SKM-1 (cell line): ENCODE measurements around the gene ACTL10.
"Not testable (repeated sequence)": the region's sequence is repeated elsewhere in the genome, so short reads cannot be mapped to it uniquely, and the experiment has no call there.

Experiments
- DNase-seq: peaks from one replicate; lab custom pipeline; 2025; ENCODE audit not compliant: unreplicated experiment; lab: John Stamatoyannopoulos, UW

ACTL10 gene

GRCh38 chr20:33666293-33667244, at the start of gene ACTL10:
ACTL10 (plus strand) TSS chr20:33666943; CDS start chr20:33667498, 555 bp downstream.
- DNase-seq, result peak; percentile 93

- no peak for DNase-seq
These were observed 44.9 kb upstream of the ACTL10 start for GRCh38 chr20:33621717-33622400.

GRCh38 chr20:33622705-33623365, 43.9 kb upstream of the ACTL10 start:
- no peak for DNase-seq

- DNase-seq, result no peak
These were observed 42.3 kb upstream of the ACTL10 start for GRCh38 chr20:33624399-33624798.

GRCh38 chr20:33626190-33626589, 40.6 kb upstream of the ACTL10 start:
- DNase-seq, result no peak

GRCh38 chr20:33627577-33628216, 39.0 kb upstream of the ACTL10 start:
- DNase-seq, result no peak

GRCh38 chr20:33629533-33629932, 37.2 kb upstream of the ACTL10 start:
- no peak for DNase-seq

- DNase-seq, result no peak
These were observed 36.8 kb upstream of the ACTL10 start for GRCh38 chr20:33629979-33630378.

GRCh38 chr20:33630507-33630906, 36.2 kb upstream of the ACTL10 start:
- no peak for DNase-seq

GRCh38 chr20:33631910-33632309, 34.8 kb upstream of the ACTL10 start:
- not testable (repeated sequence) for DNase-seq

GRCh38 chr20:33635341-33635740, 31.4 kb upstream of the ACTL10 start:
- no peak for DNase-seq

- no peak for DNase-seq
These were observed 30.0 kb upstream of the ACTL10 start for GRCh38 chr20:33636776-33637175.

GRCh38 chr20:33640287-33640686, 26.5 kb upstream of the ACTL10 start:
- no peak for DNase-seq

GRCh38 chr20:33644313-33645071, 22.3 kb upstream of the ACTL10 start:
- DNase-seq, result no peak

- no peak for DNase-seq
These were observed 21.7 kb upstream of the ACTL10 start for GRCh38 chr20:33645072-33645358.

- DNase-seq, result no peak
These were observed 21.3 kb upstream of the ACTL10 start for GRCh38 chr20:33645396-33645795.

- DNase-seq, result no peak
These were observed 20.6 kb upstream of the ACTL10 start for GRCh38 chr20:33646191-33646590.

- DNase-seq, result not testable (repeated sequence)
These were observed 19.7 kb upstream of the ACTL10 start for GRCh38 chr20:33646959-33647602.

GRCh38 chr20:33647603-33648395, 18.9 kb upstream of the ACTL10 start:
- DNase-seq, result no peak
